SKM-1 treated with dmso at 0.1 percent for 144 hours (cell line): Measurements from ENCODE around the gene ENTPD8.

Experiments used
- DNase-seq: peaks from one replicate; lab custom pipeline; 2025; ENCODE audit not compliant: unreplicated experiment; lab: John Stamatoyannopoulos, UW

ENTPD8 gene

GRCh38 chr9:137432687-137433348 lies 8.3 kb downstream of the ENTPD8 start:
- no peak for DNase-seq

- DNase-seq: no peak
Measured at GRCh38 chr9:137431416-137431931, 9.7 kb downstream of the ENTPD8 start.

GRCh38 chr9:137430723-137431415 lies 10.3 kb downstream of the ENTPD8 start:
- DNase-seq: no peak

GRCh38 chr9:137429974-137430722 lies 11.0 kb downstream of the ENTPD8 start:
- no peak for DNase-seq

- DNase-seq: no peak
Measured at GRCh38 chr9:137429546-137429890, 11.6 kb downstream of the ENTPD8 start.

- DNase-seq: no peak
Measured at GRCh38 chr9:137428841-137429545, 12.2 kb downstream of the ENTPD8 start.

- DNase-seq: no peak
Measured at GRCh38 chr9:137428311-137428630, 12.9 kb downstream of the ENTPD8 start.

GRCh38 chr9:137427454-137428310 lies 13.5 kb downstream of the ENTPD8 start:
- no peak for DNase-seq

GRCh38 chr9:137426018-137426681 lies 15.0 kb downstream of the ENTPD8 start:
- DNase-seq: no peak

GRCh38 chr9:137423514-137424291 lies 17.5 kb downstream of the ENTPD8 start:
- no peak for DNase-seq

- DNase-seq: peak; percentile 90
Measured at GRCh38 chr9:137422604-137423513, 18.3 kb downstream of the ENTPD8 start, which contains the start of the genes EXD3 and NOXA1. TSS of gene EXD3 (minus strand) at chr9:137423162. CDS start at chr9:137395357, 27,805 bp downstream. TSS of gene NOXA1 (plus strand) at chr9:137423393. CDS start at chr9:137423530, 137 bp downstream.

GRCh38 chr9:137421838-137422603 lies 19.1 kb downstream of the ENTPD8 start:
- DNase-seq: no peak

- DNase-seq: no peak
Measured at GRCh38 chr9:137417161-137418021, 23.8 kb downstream of the ENTPD8 start.

GRCh38 chr9:137416563-137417151 lies 24.5 kb downstream of the ENTPD8 start:
- no peak for DNase-seq

GRCh38 chr9:137416006-137416562 lies 25.1 kb downstream of the ENTPD8 start:
- no peak for DNase-seq

- no peak for DNase-seq
Measured at GRCh38 chr9:137415451-137415850, 25.7 kb downstream of the ENTPD8 start.
